Astrocyte of the cerebellum (primary cell): ENCODE data around the gene TNFRSF21.

Source experiments
- DNase-seq: peaks from one replicate; pipeline ENCODE4 v3.0.0-alpha.2; 2011; ENCODE audit warnings: low read depth
- H3K4me3 ChIP-seq: 2 replicates; pipeline ENCODE4 v1.5.1; 2011; ENCODE audit warnings: mild to moderate bottlenecking, low read depth, low read length, moderate library complexity
- CTCF ChIP-seq: IDR thresholded peaks from 2 replicates; pipeline ENCODE4 v1.5.1; 2012; ENCODE audit warnings: low read length, low read depth, moderate library complexity, mild to moderate bottlenecking; ENCODE audit errors: missing control alignments
- in situ Hi-C: cut with HindIII; loops from 2 replicates; pipeline ENCODE4 v1.10.0; 2017; ENCODE audit warnings: low sequenced_read_pairs

The TNFRSF21 gene

GRCh38 chr6:47309291-47310130 is at the start of gene TNFRSF21:
Gene TNFRSF21, minus strand, starts transcription at chr6:47309905. Its CDS starts 394 bp downstream, at chr6:47309511.
- peak; percentile 77 for DNase-seq
- TF ChIP-seq CTCF: peak; percentile 95
- in situ Hi-C loops: loop anchor here (5.0 kb wide), 1 partner anchor 212 kb away; no protein-coding TSS in a partner anchor
- H3K4me3 ChIP-seq: peak within 1 kb of the TSS; percentile 74

- no peak for DNase-seq
- H3K4me3 ChIP-seq: no peak overlapping the region
- in situ Hi-C loops: no loop called here
- TF ChIP-seq CTCF: no peak
These were observed 48.9 kb upstream of the TNFRSF21 start for GRCh38 chr6:47358440-47359225.

GRCh38 chr6:47357827-47358226 is 48.1 kb upstream of the TNFRSF21 start:
- no peak overlapping the region for H3K4me3 ChIP-seq
- DNase-seq: no peak
- in situ Hi-C loops: no loop called here
- no peak for TF ChIP-seq CTCF

GRCh38 chr6:47355496-47355895 is 45.8 kb upstream of the TNFRSF21 start:
- TF ChIP-seq CTCF: no peak
- in situ Hi-C loops: no loop called here
- no peak overlapping the region for H3K4me3 ChIP-seq
- no peak for DNase-seq

GRCh38 chr6:47353871-47354270 is 44.2 kb upstream of the TNFRSF21 start:
- in situ Hi-C loops: no loop called here

GRCh38 chr6:47352966-47353365 is 43.3 kb upstream of the TNFRSF21 start:
- H3K4me3 ChIP-seq: no peak overlapping the region
- no peak for DNase-seq
- no peak for TF ChIP-seq CTCF
- in situ Hi-C loops: no loop called here

More at GRCh38 chr6:47353871-47354270, 44.2 kb upstream of the TNFRSF21 start:
- no peak for DNase-seq
- no peak overlapping the region for H3K4me3 ChIP-seq
- no peak for TF ChIP-seq CTCF
